ENCODE measurements around the gene HIPK2.

Gene HIPK2

DNA sequence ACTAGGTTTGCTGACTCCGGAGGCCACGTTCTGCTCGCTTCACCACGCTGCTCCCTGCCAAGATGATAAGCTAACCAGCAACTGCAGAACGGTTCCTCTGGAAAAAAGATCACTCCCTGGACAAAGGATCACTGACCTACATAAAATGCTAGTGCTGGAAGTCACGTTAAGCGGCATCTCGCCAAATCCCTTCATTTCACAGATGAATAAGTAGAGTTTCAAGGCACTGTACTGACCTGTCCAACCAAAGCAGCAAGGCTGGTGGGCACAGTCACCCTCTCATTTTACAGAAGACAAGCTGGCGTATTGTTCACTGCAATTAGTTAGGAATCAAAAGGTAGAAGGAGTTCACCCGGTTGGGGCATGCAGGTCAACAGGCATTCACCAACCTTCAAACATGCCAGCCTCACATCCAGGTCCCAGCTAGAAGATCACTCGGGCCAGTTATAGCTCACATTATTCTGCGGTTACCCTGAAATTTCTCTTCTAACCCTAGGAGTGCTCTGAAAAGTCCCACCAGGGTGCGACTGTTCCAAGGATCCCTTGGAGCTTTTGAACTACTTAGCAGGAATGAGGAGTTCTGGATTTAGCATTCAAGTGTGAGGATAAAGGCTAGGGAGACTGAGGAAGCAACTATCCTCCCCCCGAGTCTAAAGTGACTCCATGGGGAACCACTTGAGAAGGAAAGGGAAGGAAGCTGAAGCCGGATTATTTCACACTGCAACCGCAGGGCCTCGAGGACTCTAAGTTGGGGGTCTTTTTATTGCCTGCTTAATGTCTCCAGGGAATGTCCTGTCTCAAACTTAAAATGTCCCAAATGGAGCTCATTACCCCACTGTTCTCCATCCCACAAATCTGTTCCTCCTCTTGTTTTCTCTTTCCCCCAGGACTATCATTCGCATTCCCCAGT lies 32.8 kb downstream of the HIPK2 start:
- H3K4me3 ChIP-seq (ENCODE audit: low read depth, low read length, poor library complexity, severe bottlenecking) = no peak overlapping the region
- no peak overlapping the region for H3K27ac ChIP-seq (ENCODE audit: low read depth, low read length, poor library complexity, severe bottlenecking)
- H3K4me1 ChIP-seq (ENCODE audit: insufficient read depth, low read length, severe bottlenecking) = no peaks in the 10 kb centered on the region
- H3K79me2 ChIP-seq (ENCODE audit: insufficient read depth, low read length) = no peaks in the 10 kb centered on the region
- no peaks in the 10 kb centered on the region for H4K20me1 ChIP-seq (ENCODE audit: insufficient read depth, low read length)
- H3K9me3 ChIP-seq (ENCODE audit: low read length) = no peaks in the 10 kb centered on the region
- no peak overlapping the region for H3K4me2 ChIP-seq (ENCODE audit: low read length)
- no peaks in the 10 kb centered on the region for H3K9me2 ChIP-seq (ENCODE audit: low read depth, low read length)
- 0 out of 2 replicates have a peak, but pooled peaks cover 4% of the 10 kb centered on the region for H3K27me3 ChIP-seq (ENCODE audit: insufficient read depth, low read length)
- H2AFZ ChIP-seq (ENCODE audit: low read length) = no peak overlapping the region
- H3K36me3 ChIP-seq (ENCODE audit: insufficient read depth, low read length) = no peaks in the 10 kb centered on the region
- no peak for TF ChIP-seq EZH2 (IDR thresholded peaks at IDR 0.05; ENCODE audit: borderline replicate concordance, low read length)
- TF ChIP-seq, protein P1, sequence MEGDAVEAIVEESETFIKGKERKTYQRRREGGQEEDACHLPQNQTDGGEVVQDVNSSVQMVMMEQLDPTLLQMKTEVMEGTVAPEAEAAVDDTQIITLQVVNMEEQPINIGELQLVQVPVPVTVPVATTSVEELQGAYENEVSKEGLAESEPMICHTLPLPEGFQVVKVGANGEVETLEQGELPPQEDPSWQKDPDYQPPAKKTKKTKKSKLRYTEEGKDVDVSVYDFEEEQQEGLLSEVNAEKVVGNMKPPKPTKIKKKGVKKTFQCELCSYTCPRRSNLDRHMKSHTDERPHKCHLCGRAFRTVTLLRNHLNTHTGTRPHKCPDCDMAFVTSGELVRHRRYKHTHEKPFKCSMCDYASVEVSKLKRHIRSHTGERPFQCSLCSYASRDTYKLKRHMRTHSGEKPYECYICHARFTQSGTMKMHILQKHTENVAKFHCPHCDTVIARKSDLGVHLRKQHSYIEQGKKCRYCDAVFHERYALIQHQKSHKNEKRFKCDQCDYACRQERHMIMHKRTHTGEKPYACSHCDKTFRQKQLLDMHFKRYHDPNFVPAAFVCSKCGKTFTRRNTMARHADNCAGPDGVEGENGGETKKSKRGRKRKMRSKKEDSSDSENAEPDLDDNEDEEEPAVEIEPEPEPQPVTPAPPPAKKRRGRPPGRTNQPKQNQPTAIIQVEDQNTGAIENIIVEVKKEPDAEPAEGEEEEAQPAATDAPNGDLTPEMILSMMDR (IDR thresholded peaks at IDR 0.05; ENCODE audit: low read length) = no peak
- H3F3A ChIP-seq (ENCODE audit: insufficient read depth, low read length) = no peaks in the 10 kb centered on the region
- H3K9ac ChIP-seq (ENCODE audit: low read length) = no peak overlapping the region

DNA sequence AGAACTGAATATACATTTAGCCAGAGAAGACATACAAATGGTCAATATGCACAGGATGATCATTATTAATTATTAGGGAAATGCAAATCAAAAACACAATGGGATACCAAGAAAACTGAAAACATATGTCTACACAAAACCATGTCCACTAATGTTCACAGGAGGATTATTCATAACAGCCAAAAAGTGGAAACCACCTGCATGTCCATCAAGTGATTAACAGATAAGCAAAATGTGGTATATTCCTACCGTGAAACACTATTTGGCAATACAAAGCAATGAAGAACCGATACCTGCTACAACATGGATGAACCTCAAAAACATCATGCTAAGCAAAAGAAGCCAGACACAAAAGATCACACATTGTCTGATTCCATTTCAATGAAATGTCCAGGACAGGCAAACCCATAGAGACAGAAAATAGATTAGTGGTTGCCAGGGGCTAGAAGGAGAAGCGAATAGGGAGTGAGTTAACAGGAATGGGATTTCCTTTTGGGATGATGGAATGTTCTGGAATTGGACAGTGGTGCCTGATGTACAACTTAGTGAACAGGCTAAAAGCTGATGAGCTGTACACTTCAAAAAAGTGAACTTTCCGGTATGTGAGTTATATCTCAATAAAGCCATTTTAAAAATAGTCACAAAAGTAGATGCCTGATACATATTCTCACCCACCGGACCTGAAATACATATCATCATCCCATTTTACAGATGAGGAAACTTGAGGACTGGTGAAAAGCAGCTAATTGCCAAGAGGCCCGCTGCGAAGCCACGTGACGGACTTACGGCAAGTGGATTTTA lies 33.6 kb downstream of the HIPK2 start:
- Histone ChIP-seq H3K79me2 (ENCODE audit: insufficient read depth, low read length) (no peaks in the 10 kb centered on the region), H4K20me1 (ENCODE audit: insufficient read depth, low read length) (no peaks in the 10 kb centered on the region), H3K4me3 (ENCODE audit: low read depth, low read length, poor library complexity, severe bottlenecking) (no peak overlapping the region), H3K36me3 (ENCODE audit: insufficient read depth, low read length) (no peaks in the 10 kb centered on the region), H2AFZ (ENCODE audit: low read length) (no peak overlapping the region), H3K27me3 (ENCODE audit: insufficient read depth, low read length) (0 out of 2 replicates have a peak, but pooled peaks cover 4% of the 10 kb centered on the region), H3K9ac (ENCODE audit: low read length) (no peak overlapping the region), H3F3A (ENCODE audit: insufficient read depth, low read length) (no peaks in the 10 kb centered on the region), H3K9me2 (ENCODE audit: low read depth, low read length) (no peaks in the 10 kb centered on the region), H3K9me3 (ENCODE audit: low read length) (no peaks in the 10 kb centered on the region), H3K4me1 (ENCODE audit: insufficient read depth, low read length, severe bottlenecking) (no peaks in the 10 kb centered on the region), H3K27ac (ENCODE audit: low read depth, low read length, poor library complexity, severe bottlenecking) (no peak overlapping the region), H3K4me2 (ENCODE audit: low read length) (no peak overlapping the region)
- TF ChIP-seq, protein P1 (IDR thresholded peaks at IDR 0.05; ENCODE audit: low read length) = no peak
- no peak for TF ChIP-seq EZH2 (IDR thresholded peaks at IDR 0.05; ENCODE audit: borderline replicate concordance, low read length)

DNA sequence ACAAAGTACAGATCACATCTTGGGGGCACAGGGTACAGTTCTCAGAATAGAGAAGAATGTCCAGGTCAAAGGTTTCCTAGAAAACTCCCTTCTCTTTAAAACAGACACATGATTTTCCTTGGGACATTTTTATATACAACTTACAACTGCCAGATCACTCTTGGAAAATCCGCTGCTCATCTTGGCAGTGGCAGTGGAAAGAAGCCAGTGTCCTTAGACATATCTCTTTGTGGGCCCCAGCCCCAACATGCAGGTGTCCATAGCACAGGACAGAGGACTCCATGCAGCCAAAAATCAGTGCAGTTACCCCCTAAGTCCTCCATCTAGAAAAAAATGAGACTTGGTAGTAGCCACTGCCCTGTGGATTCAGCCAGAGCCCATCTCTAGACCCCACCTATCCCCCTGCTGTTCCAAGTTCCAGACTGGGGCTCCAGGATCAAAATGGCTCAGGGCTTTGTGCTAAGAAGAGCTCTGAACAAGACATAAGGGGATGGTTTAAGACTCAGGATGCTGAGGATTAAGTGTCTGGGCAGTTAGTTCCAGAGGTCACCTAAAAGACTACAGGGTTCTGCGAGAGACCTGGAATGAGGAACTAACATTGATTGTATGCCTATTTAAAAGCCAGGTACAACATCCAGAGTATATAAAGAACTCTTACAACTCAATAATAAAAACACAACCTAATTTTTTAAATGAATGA lies 34.4 kb downstream of the HIPK2 start:
- no peaks in the 10 kb centered on the region for H4K20me1 ChIP-seq (ENCODE audit: insufficient read depth, low read length)
- TF ChIP-seq, protein P1 (IDR thresholded peaks at IDR 0.05; ENCODE audit: low read length) = no peak
- TF ChIP-seq EZH2 (IDR thresholded peaks at IDR 0.05; ENCODE audit: borderline replicate concordance, low read length) = no peak

More for the DNA sequence above, 34.4 kb downstream of the HIPK2 start:
- Histone ChIP-seq H3K4me2 (ENCODE audit: low read length) (no peak overlapping the region), H3K4me3 (ENCODE audit: low read depth, low read length, poor library complexity, severe bottlenecking) (no peak overlapping the region), H3K9ac (ENCODE audit: low read length) (no peak overlapping the region), H3K9me2 (ENCODE audit: low read depth, low read length) (no peaks in the 10 kb centered on the region), H3F3A (ENCODE audit: insufficient read depth, low read length) (no peaks in the 10 kb centered on the region), H3K4me1 (ENCODE audit: insufficient read depth, low read length, severe bottlenecking) (no peaks in the 10 kb centered on the region), H3K9me3 (ENCODE audit: low read length) (no peaks in the 10 kb centered on the region), H3K79me2 (ENCODE audit: insufficient read depth, low read length) (no peaks in the 10 kb centered on the region), H3K27me3 (ENCODE audit: insufficient read depth, low read length) (0 out of 2 replicates have a peak, but pooled peaks cover 4% of the 10 kb centered on the region), H2AFZ (ENCODE audit: low read length) (no peak overlapping the region), H3K36me3 (ENCODE audit: insufficient read depth, low read length) (no peaks in the 10 kb centered on the region), H3K27ac (ENCODE audit: low read depth, low read length, poor library complexity, severe bottlenecking) (no peak overlapping the region)

Measured in OCI-LY1 (cell line).